Stomach (tissue), 9 donors: ENCODE results near the gene P2RY8. TPM values are rescaled to one million over a fixed set of nuclear protein-coding genes. Genes with fewer than 3 reads are reported as not detected.
A peak's percentile ranks its signal among the peaks of the same experiment; 100 is the strongest.
"Not testable (repeated sequence)": the region's sequence is repeated elsewhere in the genome, so short reads cannot be mapped to it uniquely, and the experiment has no call there.

Experiments used
- DNase-seq, 2 donors: peaks; one replicate each; pipeline versions ENCODE4 v3.0.0 to v3.0.0-alpha.2; 2013 to 2019
- H3K27ac ChIP-seq, 5 donors: fragments of 200-600 bp in 4 of 5; sonication (generic) in 4 of 5; one replicate each; pipeline ENCODE4 v1.5.1; 2013 to 2019; ENCODE audit warnings: mild to moderate bottlenecking in 1 of 5, moderate library complexity in 1 of 5
- H3K27me3 ChIP-seq, 3 donors: fragments of 200-600 bp; sonication (generic); one replicate each; pipeline ENCODE4 v1.5.1; 2017 to 2019; ENCODE audit warnings: mixed run types in 1 of 3
- H3K36me3 ChIP-seq, 4 donors: fragments of 200-600 bp; sonication (generic); 1 replicate in 3 of 4; 2 replicates in 1 of 4; pipeline ENCODE4 v1.5.1; 2016 to 2019
- H3K4me1 ChIP-seq, 4 donors: fragments of 200-600 bp; sonication (generic); one replicate each; pipeline ENCODE4 v1.5.1; 2016 to 2019
- H3K4me3 ChIP-seq, 4 donors: fragments of 200-600 bp; sonication (generic) in 3 of 4; one replicate each; pipeline ENCODE4 v1.5.1; 2016 to 2019; ENCODE audit warnings: mild to moderate bottlenecking in 1 of 4
- H3K9me3 ChIP-seq, 4 donors: fragments of 200-600 bp; sonication (generic); one replicate each; pipeline ENCODE4 v1.5.1; 2016 to 2019
- CTCF ChIP-seq, 7 experiments: fragments of 450-650 bp in 4 of 7; fragments of 200-600 bp in 3 of 7; sonication (generic) in 3 of 7; IDR thresholded peaks; one replicate each; pipeline ENCODE4 v1.5.1; 2016 to 2019; ENCODE audit warnings: antibody characterized with exemption in 7 of 7, control low read depth in 2 of 7, mild to moderate bottlenecking in 1 of 7
- EP300 ChIP-seq: sonication (generic); formaldehyde crosslinking; IDR thresholded peaks from one replicate; pipeline ENCODE4 v1.6.1; 2017; ENCODE audit warnings: antibody characterized with exemption
- POLR2A ChIP-seq, 4 donors: fragments of 450-650 bp; IDR thresholded peaks; one replicate each; pipeline ENCODE4 v1.6.1; 2016; ENCODE audit warnings: antibody characterized with exemption in 4 of 4, control low read depth in 2 of 4, mild to moderate bottlenecking in 1 of 4, moderate library complexity in 1 of 4
- POLR2AphosphoS5 ChIP-seq, 3 donors: sonication (generic); formaldehyde crosslinking; IDR thresholded peaks; one replicate each; pipeline ENCODE4 v1.6.1; 2016; ENCODE audit warnings: antibody characterized with exemption in 3 of 3
- WGBS, 5 donors: extraction: QIAGEN DNeasy Blood & Tissue Kit in 3 of 5; methylation state at CpG; one replicate each; pipeline versions ENCODE4 v1.1.5 to v1.1.7; 2013 to 2018; 5-methylcytosine and 5-hydroxymethylcytosine counted together
- intact Hi-C: fragments of 100-400 bp; cut with DNase I; formaldehyde crosslinking; loops from one replicate; pipeline ENCODE4 v1.15.1; 2023; ENCODE audit warnings: low total_unique reads
- polyA plus RNA-seq, 3 donors: library from polyadenylated mRNA; stranded (reverse); fragments of 200-250 nt; gene quantifications; one replicate each; pipeline ENCODE4 v1.2.3, GENCODE V29; 2013
- total RNA-seq, 5 donors: library from RNA; depleted of rRNA; stranded (reverse); fragments of >200 nt; gene quantifications; one replicate each; pipeline versions ENCODE4 v1.1.0 to v1.2.3, GENCODE V29; 2014 to 2016
- donor health status: healthy with polysubstance abuse.
- donor health status: Bipolar disorder and iron deficiency.
- donor health status: healthy.

The P2RY8 gene
- total and polyA plus RNA-seq, 8 donors = 0.31 to 3.3 (median 1.3) TPM; not detected in 2

GRCh38 chrX:1564750-1565683, 28.0 kb upstream of the P2RY8 start:
- DNase-seq = peak in 1 of 2 donors; percentile 2
- 45 to 58% (median 49%) methylated on average over 10 of the region's 10 CpGs for WGBS, 5 donors
- no peaks in the 10 kb centered on the region for H3K36me3 ChIP-seq
- peaks cover 0 to 8% (median 0%) of the 10 kb centered on the region in 3 donors for H3K27me3 ChIP-seq
- H3K4me1 ChIP-seq = no peaks in the 10 kb centered on the region
- no peak overlapping the region for H3K27ac ChIP-seq
- no peak overlapping the region for H3K4me3 ChIP-seq
- intact Hi-C loops = no loop called here
- TF ChIP-seq EP300 = no peak
- TF ChIP-seq POLR2A (IDR thresholded peaks at IDR 0.05) = no peak
- TF ChIP-seq POLR2AphosphoS5 (IDR thresholded peaks at IDR 0.05) = no peak
- no peak for TF ChIP-seq CTCF (IDR thresholded peaks at IDR 0.05)
- H3K9me3 ChIP-seq = no peaks in the 10 kb centered on the region

- H3K4me3 ChIP-seq, H3K27me3 ChIP-seq, H3K27ac ChIP-seq, H3K9me3 ChIP-seq, H3K4me1 ChIP-seq, intact Hi-C loops, H3K36me3 ChIP-seq, DNase-seq: not testable (repeated sequence)
- WGBS, 5 donors = 82 to 93% (median 88%) methylated on average over 7 of the region's 7 CpGs
Observed at GRCh38 chrX:1564077-1564476, 27.1 kb upstream of the P2RY8 start.

GRCh38 chrX:1561164-1561563, 24.2 kb upstream of the P2RY8 start:
- DNase-seq = no peak
- intact Hi-C loops = no loop called here
- Histone ChIP-seq H3K27me3 (peaks cover 0 to 8% (median 0%) of the 10 kb centered on the region in 3 donors), H3K36me3 (no peaks in the 10 kb centered on the region), H3K4me1 (no peaks in the 10 kb centered on the region), H3K4me3 (no peak overlapping the region), H3K9me3 (no peaks in the 10 kb centered on the region), H3K27ac (no peak overlapping the region)
- TF ChIP-seq POLR2A (IDR thresholded peaks at IDR 0.05) (no peak), POLR2AphosphoS5 (IDR thresholded peaks at IDR 0.05) (no peak), EP300 (no peak), CTCF (IDR thresholded peaks at IDR 0.05) (no peak)
- 53 to 73% (median 63%) methylated on average over 2 of the region's 2 CpGs for WGBS, 5 donors

- TF ChIP-seq POLR2AphosphoS5 (IDR thresholded peaks at IDR 0.05) (no peak), EP300 (no peak)
- Histone ChIP-seq H3K36me3 (no peaks in the 10 kb centered on the region), H3K27me3 (peaks cover 0 to 8% (median 0%) of the 10 kb centered on the region in 3 donors), H3K9me3 (peaks cover 0 to 16% (median 0%) of the 10 kb centered on the region in 4 donors), H3K27ac (no peak overlapping the region), H3K4me1 (peaks cover 0 to 5% (median 0%) of the 10 kb centered on the region in 4 donors), H3K4me3 (no peak overlapping the region)
- intact Hi-C loops = no loop called here
- peak in 1 of 2 donors; percentile 24 for DNase-seq
- WGBS, 5 donors = 83 to 92% (median 88%) methylated on average over 13 of the region's 13 CpGs
Observed at GRCh38 chrX:1558761-1559468, 21.9 kb upstream of the P2RY8 start.

GRCh38 chrX:1557442-1557841, 20.5 kb upstream of the P2RY8 start:
- H3K36me3 ChIP-seq, intact Hi-C loops, DNase-seq, H3K27me3 ChIP-seq, H3K4me1 ChIP-seq, H3K27ac ChIP-seq, H3K4me3 ChIP-seq: not testable (repeated sequence)
- H3K9me3 ChIP-seq = peaks cover 0 to 21% (median 3%) of the 10 kb centered on the region in 4 donors
